ENCODE data around the gene ARRB1.

- TF ChIP-seq EZH2phosphoT487 (IDR thresholded peaks at IDR 0.05; ENCODE audit: low read depth) (no peak), CTCF (IDR thresholded peaks at IDR 0.05; ENCODE audit: low read depth, low read length) (no peak)
Measured at GRCh38 chr11:75303544-75304224, 47.8 kb downstream of the ARRB1 start.

Measured in OCI-LY3 (cell line).